Measurements from ENCODE around the gene CACNA1G.

CACNA1G gene

DNA sequence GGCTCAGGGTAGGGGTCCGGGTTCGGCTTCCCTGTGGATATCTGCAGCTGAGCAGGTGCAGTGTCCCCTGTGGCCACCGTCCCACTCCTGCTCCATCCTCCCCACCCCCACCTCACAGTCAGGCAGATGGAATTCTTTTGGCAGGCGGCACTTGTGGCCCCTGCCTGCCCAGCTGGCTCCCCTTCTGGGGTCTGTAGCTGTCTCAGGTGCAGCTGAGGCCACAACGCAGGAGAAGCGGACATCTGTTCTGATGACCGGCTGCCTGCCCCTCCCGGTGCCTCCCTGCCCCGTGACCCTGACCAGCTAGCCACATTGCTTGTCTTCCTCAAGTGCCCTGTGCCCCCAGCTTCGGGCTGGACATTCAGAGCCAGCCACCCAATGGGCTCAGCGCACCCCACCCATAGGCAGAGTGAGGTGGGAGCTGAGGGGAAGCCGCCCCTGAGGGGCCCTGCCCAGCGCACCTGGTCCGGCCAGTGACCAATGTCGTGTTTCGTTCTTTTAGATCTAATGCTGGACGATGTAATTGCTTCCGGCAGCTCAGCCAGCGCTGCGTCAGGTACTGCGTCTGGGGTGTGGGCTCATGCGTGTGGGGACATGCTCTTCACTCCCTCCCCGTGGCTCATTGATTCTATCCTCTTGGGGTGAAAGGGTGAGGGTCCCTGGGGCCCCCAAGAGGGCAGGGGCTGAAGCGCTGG is 49.0 kb downstream of the CACNA1G start:
- no peak for DNase-seq (ENCODE audit: low read depth in 1 of 2, low spot score in 1 of 2)

DNA sequence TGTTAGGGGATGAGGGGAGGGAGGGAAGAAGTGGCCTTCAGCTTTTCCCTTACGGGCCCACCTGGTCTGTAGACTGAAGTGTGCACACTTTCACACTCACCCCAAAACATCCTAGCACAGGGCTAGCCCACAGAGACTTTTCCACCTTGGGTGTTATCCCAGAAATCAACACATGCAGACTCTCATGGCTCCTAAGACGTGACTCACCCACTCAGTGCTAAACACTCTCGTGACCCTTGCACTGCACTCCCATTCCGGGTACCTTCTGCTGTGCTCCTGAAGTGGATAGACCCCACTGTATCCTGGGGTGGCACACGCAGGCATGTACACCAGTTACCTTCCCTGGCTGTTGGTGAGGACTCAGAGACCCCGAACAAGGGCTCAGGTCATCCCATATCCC is 51.1 kb downstream of the CACNA1G start:
- DNase-seq (ENCODE audit: low read depth in 1 of 2, low spot score in 1 of 2), result no peak

DNA sequence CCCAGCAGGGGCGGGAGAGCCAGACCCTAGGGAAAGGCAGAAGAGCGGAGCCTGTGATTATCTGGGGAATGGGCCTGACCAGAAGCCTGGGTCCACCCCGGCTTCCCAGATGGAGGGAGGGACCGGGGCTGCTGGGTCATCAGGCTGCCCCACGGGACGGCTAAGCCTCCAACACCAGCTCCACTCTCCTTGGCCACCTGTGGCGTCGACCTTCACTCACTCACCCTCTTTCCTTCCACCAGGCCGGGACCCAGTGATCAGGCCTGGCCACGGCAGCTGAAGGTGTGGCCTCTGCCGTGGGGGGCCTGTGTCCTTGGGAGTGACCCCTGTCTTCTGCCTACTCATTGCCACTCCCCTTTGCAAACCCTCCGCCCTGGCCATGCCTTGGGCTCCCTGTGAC is 51.8 kb downstream of the CACNA1G start:
- no peak for DNase-seq (ENCODE audit: low read depth in 1 of 2, low spot score in 1 of 2)

DNA sequence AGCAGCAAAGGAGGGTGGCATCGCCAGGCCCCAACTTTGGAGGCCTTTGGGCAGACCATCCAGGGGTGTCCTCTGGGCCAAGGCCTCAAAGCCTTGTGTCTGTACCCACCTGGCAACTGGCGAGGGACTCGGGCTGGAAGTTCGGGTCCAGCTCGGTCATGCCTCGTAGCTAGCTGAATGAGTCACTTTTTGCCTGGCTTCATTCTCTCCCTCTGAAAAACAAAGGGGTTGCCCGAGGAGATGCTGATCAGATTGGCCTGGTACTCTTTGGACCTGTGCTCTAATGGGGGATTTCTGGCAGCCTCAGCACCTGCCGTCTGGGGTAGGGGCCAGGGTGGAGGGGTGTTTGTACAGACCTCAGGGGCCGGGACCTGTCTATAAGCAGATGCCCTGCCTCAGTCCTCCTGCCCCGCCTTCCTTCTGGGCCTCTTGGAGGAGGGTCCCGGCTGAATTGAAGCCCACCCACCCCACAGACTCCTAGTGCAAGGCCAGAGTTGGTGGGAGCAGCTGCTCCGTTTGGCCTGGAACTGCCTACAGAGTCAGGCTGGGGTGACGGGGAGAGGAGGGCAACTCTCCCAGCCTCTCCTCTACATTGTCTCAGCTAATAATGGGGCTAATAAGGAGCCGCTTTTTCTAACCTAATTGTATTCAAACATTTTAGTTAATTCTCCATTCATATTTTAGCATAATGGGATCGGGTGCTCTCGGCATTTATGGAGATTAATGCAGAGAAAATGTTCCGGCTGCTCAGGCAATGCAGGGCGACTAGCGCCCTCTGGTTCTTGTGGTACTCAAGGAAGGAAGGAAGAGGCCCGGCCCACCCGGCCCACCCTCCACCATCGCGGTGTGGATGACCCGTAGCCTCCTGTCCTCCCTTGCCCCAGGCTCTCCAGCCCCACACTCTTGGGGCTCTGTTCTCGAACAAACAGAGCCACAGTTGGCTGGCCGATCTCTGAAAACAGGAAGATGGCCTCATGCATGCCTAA is 52.8 kb downstream of the CACNA1G start:
- DNase-seq (ENCODE audit: low read depth in 1 of 2, low spot score in 1 of 2), result no peak

DNA sequence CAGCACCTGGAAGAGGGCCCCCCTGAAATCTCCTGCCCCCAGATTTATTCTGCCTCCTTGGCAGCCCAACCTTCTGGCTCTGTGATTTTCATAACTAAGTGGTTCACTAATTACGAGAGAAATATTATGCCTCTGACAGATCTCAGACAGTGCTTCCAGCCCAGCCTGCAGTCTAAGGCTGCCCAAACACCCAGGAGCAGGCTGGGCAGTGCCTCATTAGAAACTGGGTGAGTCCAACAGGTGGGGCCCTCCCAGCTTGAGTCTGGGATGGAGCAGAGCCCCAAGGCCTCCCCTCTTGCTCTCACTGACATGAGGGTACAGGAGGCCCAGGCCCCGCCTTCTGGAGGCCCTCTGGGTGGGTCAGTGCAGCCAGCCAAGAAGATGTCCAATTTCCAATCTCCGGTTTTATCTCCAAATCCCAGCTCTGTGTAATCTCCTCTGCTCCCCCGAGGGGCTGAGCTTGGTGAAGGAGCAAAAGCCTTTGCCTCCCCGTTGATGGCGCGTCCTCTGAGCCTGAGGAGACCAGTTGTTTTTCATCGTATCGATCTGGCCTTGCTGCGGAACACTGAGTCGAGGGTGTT is 54.0 kb downstream of the CACNA1G start:
- no peak for DNase-seq (ENCODE audit: low read depth in 1 of 2, low spot score in 1 of 2)

DNA sequence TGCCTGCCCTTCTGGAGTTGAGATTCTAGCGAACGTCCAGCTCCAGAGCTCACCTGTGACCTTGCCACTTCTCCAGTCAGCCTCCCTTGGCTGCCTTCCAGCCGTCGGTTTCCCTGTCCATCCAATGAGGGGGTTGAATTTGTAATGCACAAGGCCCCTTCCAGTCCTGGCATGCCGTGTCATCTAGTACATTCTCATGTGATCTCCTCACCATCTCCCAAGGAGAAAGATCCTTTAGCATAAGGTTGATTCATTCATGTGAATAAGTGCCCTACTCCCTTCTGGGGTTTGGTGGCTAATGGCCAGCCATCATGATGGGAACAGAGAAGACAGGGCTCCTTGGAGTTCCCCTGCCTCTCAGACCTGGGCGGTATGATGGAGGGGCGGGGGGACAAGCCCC is 55.3 kb downstream of the CACNA1G start:
- no peak for DNase-seq (ENCODE audit: low read depth in 1 of 2, low spot score in 1 of 2)

DNA sequence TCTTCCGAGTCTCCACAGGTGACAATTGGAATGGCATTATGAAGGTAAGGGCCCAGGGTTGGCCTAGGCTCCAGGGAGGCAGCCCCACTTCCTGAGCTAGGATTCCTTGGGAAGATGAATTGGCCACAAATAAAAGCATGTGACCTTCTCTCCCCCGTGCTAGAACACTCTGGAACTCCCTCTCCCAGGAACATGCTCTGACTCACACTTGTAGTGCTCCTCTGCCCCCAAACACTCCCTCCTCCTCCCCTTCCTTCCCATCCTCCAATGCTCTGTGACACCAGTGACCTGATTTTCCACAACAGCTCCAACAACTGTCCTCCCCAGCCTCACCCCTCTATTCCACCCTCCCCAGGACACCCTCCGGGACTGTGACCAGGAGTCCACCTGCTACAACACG is 57.8 kb downstream of the CACNA1G start:
- DNase-seq (ENCODE audit: low read depth in 1 of 2, low spot score in 1 of 2), result no peak

DNA sequence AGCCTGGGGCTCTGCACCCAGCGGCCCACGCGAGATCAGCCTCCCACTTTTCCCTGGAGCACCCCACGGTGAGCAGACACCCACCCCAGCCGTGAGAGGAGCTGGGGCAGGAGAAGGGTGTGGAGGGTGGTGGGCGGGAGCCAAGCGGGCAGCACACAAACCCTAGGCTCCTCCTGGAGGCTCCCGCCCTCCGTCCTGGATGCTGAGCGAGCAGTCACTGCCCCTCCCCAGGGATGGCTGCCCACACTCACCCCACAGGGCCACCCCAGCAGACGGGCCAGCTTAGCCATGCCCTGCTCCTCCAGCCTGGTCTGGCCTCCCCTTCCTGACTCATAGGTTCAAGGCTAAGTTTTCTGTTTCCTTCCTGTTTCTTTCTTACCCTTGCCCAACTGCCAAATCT is 58.4 kb downstream of the CACNA1G start:
- DNase-seq (ENCODE audit: low read depth in 1 of 2, low spot score in 1 of 2), result no peak

DNA sequence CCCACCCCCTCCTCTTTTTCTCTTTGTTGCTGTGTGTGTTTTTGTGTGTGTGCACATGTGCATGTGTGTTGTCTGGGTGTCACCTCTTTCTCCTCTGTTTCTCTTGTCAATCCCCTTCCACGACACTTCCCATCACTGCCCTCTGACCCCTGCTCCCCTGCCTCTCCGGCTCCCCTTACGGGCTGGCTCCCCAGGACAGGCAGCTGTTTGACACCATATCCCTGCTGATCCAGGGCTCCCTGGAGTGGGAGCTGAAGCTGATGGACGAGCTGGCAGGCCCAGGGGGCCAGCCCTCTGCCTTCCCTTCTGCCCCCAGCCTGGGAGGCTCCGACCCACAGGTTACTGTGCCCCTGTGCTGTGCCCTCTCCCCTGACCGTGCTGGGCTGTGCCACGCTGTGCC is 59.0 kb downstream of the CACNA1G start:
- DNase-seq (ENCODE audit: low read depth in 1 of 2, low spot score in 1 of 2), result no peak

DNA sequence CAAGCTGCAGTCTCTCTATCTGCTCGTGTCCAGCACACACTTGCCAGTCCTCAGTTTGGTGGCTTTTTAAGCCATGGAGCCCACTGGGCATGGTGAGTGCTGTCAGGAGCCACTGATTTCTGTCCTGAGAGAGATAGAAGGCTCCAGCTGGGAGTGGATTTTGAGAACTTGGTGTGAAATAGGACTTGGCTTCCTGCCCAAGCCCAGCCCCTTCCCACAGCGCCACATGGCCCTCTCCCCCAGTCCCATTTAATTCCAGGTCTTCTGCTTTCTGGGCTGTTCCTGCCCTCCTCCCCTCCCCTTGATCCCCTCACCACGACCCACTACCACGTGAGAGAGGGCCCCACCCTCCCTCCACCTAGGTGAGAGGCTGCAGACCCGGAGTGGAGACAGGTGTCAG is 59.7 kb downstream of the CACNA1G start:
- DNase-seq (ENCODE audit: low read depth in 1 of 2, low spot score in 1 of 2), result no peak

DNA sequence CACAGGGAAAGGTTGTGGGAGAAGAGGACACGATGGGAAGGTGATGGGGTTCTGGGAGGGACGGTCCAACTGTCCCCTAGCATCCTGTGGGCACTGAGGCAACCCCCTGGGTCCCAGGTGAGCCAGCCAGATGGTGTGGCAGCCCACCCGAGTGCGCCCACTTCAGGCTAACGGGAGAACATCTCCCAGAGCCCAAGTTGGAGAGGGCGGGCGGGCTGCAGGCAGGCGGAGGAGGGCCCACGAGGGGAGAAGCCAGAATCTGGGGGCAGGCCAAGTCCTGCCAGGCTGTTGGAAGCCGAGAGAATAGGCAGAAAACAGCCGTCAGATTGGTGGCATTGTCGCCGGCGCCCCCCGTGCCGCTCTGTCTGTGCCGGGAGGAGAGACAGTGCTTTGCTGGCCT is 60.3 kb downstream of the CACNA1G start:
- DNase-seq (ENCODE audit: low read depth in 1 of 2, low spot score in 1 of 2), result no peak

DNA sequence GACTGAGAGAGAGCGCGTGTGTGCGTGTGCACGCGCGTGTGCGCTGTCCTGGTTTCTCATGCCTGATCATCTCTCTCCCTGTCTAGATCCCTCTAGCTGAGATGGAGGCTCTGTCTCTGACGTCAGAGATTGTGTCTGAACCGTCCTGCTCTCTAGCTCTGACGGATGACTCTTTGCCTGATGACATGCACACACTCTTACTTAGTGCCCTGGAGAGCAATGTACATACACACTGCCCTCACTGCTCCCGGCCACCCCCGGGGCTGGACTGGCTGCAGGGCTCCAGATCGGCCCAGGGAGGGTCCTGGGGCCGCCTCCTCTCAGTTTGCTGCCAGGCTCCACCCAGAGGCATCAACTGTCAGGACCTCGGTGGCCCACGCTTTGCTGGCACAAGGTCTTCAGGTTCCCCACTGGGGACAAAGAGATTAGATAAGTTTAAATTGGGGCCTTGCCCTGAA is 61.1 kb downstream of the CACNA1G start:
- no peak for DNase-seq (ENCODE audit: low read depth in 1 of 2, low spot score in 1 of 2)

DNA sequence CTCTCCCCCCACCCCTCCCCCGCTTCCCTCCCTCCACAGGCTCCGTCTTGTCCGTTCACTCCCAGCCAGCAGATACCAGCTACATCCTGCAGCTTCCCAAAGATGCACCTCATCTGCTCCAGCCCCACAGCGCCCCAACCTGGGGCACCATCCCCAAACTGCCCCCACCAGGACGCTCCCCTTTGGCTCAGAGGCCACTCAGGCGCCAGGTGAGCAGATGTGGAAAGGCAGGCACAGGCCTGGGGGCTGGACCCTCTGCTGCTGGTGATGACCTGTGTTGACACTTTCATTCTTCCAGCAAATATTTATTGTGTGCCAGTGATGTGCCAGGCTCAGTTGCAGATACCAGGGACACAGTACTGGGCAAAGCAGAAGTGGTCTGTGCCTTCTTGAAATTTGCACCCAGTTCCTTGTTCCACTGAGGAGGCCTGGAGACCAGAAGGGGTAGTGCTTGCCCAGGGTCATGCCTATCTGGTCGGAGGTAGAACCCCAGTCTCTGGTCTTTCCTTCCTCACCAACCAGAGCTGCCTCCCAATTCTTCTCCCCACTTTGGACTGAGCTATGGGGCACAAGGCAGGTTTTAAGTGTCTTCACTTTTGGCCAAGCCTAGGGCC is 63.9 kb downstream of the CACNA1G start:
- DNase-seq (ENCODE audit: low read depth in 1 of 2, low spot score in 1 of 2), result no peak

DNA sequence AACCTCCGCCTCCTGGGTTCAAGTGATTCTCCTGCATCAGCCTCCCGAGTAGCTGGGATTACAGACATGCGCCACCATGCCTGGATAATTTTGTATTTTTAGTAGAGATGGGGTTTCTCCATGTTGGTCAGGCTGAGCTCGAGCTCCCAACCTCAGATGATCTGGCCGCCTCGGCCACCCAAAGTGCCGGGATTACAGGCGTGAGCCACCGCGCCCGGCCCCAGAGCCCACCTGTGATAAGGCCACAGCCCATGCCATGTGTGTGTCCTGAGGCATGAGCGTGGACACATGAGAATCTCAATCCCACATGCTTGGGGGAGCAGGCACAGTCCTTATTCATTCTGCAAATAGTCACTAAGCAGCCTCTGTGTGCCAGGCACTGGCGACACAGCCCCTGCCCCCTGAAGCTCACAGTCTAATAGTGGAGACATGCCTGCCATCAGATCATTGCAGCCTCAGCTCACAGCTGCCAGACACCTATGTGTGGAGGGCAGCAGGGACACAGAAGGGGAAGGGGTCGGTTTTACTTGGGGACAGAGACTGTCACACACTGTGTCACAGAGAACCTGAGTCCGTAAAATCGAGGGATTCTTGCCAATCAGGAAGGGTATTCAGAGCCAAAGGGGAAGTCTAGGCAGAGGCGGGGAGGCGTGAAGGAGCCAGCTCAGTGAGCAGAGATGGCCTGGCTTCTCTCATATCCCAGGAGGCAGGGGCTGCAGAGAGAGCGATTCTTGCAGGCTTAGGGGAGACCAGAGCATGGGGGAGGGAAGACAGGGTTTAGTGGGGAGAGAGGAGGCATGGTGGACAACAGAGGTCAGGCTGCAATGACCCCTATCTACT is 64.7 kb downstream of the CACNA1G start:
- no peak for DNase-seq (ENCODE audit: low read depth in 1 of 2, low spot score in 1 of 2)

DNA sequence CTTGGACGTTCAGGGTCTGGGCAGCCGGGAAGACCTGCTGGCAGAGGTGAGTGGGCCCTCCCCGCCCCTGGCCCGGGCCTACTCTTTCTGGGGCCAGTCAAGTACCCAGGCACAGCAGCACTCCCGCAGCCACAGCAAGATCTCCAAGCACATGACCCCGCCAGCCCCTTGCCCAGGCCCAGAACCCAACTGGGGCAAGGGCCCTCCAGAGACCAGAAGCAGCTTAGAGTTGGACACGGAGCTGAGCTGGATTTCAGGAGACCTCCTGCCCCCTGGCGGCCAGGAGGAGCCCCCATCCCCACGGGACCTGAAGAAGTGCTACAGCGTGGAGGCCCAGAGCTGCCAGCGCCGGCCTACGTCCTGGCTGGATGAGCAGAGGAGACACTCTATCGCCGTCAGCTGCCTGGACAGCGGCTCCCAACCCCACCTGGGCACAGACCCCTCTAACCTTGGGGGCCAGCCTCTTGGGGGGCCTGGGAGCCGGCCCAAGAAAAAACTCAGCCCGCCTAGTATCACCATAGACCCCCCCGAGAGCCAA is 65.6 kb downstream of the CACNA1G start:
- DNase-seq (ENCODE audit: low read depth in 1 of 2, low spot score in 1 of 2), result peak; percentile 32 to 36

DNA sequence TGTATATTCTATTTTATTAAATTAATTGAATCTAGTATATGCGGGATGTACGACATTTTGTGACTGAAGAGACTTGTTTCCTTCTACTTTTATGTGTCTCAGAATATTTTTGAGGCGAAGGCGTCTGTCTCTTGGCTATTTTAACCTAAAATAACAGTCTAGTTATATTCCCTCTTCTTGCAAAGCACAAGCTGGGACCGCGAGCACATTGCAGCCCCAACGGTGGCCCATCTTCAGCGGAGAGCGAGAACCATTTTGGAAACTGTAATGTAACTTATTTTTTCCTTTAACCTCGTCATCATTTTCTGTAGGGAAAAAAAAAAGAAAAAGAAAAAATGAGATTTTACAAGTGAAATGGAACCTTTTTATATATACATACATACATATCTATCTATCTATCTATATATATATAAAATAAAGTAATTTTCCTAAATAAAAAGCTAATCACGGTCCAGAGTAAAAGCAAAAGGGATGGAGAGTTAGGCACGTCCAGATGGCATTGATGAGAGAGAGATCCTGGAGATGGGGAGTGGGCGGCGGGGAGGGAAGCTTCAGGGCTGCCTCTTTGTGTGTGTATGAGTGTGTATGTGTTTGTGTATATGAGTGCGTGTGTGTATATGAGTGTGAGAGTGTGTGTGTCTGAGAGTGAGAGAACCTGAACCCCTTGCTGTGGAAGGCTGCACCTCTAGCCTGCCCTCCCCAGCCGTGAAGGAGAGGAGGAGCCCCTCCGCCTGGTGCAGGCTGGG is 66.7 kb downstream of the CACNA1G start:
- no peak for DNase-seq (ENCODE audit: low read depth in 1 of 2, low spot score in 1 of 2)

DNA sequence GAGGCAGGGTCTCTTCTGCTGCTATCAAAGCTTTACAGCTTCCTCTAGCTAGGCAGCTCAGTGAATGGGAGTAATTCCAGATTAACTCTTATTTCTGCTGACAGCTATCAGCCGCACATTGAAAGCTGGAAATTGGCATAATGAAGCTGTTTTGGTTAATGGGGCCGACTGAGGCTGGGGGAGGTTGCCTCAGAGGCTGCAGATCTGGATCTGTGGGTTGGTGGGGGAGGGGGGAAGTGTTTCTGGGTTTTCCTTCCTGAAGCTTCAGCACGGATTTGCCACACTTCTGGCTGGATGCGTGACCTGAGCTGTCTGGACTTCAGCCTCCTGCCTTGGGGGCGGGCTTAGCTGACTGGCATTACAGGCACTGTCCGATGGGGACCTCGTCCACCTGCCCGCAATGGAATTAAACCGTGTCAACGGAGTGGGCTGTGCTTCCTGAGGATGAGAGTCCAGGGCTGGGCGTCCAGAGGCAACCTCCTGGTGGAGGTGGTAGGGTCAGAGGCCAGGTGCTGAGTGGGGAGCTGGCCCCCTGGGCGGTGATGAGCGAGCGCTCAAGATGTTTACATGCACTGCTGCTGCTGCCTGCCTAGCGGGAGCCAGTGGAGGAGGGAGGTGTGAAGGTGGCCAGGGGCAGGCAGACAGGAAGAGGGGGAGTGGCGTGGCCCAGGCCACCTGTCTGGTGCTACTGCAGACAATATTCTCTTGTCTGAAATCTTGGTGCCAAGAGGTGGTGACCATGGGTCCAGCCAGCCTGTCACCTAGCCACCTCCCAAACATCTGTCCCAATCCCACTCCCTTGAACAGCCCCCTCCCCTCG is 67.5 kb downstream of the CACNA1G start:
- DNase-seq (ENCODE audit: low read depth in 1 of 2, low spot score in 1 of 2), result no peak

DNA sequence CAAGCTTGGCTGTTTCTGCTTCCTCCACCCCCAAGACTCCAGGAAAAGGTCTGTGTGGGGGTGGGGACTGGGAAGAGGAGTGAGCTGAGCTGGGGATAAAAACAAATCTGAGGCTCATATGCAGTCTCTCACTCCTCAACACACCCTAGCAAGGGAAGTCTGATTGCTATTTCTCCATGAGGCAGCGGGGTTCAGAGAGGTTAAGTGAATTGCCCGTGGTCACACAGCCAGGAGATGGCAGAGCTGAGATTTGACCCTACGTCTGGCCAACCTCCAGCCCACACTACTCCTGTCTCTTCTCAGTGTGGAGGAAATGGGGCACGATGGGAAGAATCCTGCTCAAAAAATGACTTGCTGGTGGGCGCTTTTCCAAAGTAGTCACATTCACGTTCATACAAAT is 69.4 kb downstream of the CACNA1G start:
- no peak for DNase-seq (ENCODE audit: low read depth in 1 of 2, low spot score in 1 of 2)
